NCI-H187 (cell line): ENCODE measurements around the gene SOX1.

Experiments used
- DNase-seq, 2 experiments: peaks; one replicate each; lab custom pipeline; 2025; lab: John Stamatoyannopoulos, UW

SOX1 gene

GRCh38 chr13:112106478-112107141 lies 39.7 kb downstream of the SOX1 start:
- peak; percentile 22 to 40 for DNase-seq

- no peak for DNase-seq
Measured at GRCh38 chr13:112107289-112107688, 40.3 kb downstream of the SOX1 start.

- no peak for DNase-seq
Measured at GRCh38 chr13:112110479-112110878, 43.5 kb downstream of the SOX1 start.

GRCh38 chr13:112111239-112111857 lies 44.4 kb downstream of the SOX1 start:
- DNase-seq: no peak

GRCh38 chr13:112112534-112113276 lies 45.8 kb downstream of the SOX1 start:
- peak in 1 of 2 experiments; percentile 69 for DNase-seq

GRCh38 chr13:112113348-112113747 lies 46.4 kb downstream of the SOX1 start:
- peak; percentile 69 to 77 for DNase-seq

GRCh38 chr13:112113851-112114250 lies 46.9 kb downstream of the SOX1 start:
- DNase-seq: peak; percentile 45 to 61

GRCh38 chr13:112114391-112114790 lies 47.4 kb downstream of the SOX1 start:
- DNase-seq: no peak

GRCh38 chr13:112115403-112116091 lies 48.6 kb downstream of the SOX1 start:
- no peak for DNase-seq

GRCh38 chr13:112116187-112116950 lies 49.4 kb downstream of the SOX1 start:
- no peak for DNase-seq

GRCh38 chr13:112117258-112117954 lies 50.5 kb downstream of the SOX1 start:
- DNase-seq: no peak

- no peak for DNase-seq
Measured at GRCh38 chr13:112117955-112118302, 51.0 kb downstream of the SOX1 start.

GRCh38 chr13:112118451-112119064 lies 51.6 kb downstream of the SOX1 start:
- no peak for DNase-seq

GRCh38 chr13:112119192-112120030 lies 52.5 kb downstream of the SOX1 start:
- no peak for DNase-seq

- DNase-seq: no peak
Measured at GRCh38 chr13:112120031-112120373, 53.1 kb downstream of the SOX1 start.
